22Rv1 (cell line): Measurements from ENCODE around the gene ABTB2.

Experiments
- H3K27ac ChIP-seq: fragments of 450-650 bp; 2 replicates; pipeline ENCODE4 v1.5.1; 2017
- ZFX ChIP-seq: fragments of 450-650 bp; IDR thresholded peaks from 2 replicates; pipeline ENCODE4 v1.6.1; 2017; ENCODE audit warnings: antibody characterized with exemption, borderline replicate concordance
- TF ChIP-seq, protein P1 (sequence below): fragments of 450-650 bp; IDR thresholded peaks from 2 replicates; pipeline ENCODE4 v1.5.1; 2017; ENCODE audit warnings: mild to moderate bottlenecking

ABTB2 gene

DNA sequence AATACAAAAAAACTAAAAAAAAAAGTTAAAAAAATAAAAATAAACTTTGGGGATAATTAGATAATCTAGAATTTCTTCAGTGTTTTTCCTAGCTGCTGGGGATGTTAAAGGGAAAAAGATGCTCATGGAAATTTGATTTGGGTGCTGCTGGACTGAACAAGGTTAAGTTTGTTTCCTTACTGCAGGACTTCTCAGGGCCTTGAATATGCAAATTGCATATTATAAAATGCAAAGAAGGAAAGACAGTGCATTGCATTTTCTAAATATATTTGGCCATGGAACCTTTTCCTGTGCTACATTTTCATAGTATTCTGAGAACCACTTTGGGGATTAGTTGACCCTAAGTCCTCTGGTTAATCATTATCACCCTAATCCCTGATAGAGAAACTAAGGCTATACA is 79.6 kb downstream of the ABTB2 start:
- no peak overlapping the region for H3K27ac ChIP-seq
- TF ChIP-seq ZFX, result no peak
- TF ChIP-seq, protein P1, sequence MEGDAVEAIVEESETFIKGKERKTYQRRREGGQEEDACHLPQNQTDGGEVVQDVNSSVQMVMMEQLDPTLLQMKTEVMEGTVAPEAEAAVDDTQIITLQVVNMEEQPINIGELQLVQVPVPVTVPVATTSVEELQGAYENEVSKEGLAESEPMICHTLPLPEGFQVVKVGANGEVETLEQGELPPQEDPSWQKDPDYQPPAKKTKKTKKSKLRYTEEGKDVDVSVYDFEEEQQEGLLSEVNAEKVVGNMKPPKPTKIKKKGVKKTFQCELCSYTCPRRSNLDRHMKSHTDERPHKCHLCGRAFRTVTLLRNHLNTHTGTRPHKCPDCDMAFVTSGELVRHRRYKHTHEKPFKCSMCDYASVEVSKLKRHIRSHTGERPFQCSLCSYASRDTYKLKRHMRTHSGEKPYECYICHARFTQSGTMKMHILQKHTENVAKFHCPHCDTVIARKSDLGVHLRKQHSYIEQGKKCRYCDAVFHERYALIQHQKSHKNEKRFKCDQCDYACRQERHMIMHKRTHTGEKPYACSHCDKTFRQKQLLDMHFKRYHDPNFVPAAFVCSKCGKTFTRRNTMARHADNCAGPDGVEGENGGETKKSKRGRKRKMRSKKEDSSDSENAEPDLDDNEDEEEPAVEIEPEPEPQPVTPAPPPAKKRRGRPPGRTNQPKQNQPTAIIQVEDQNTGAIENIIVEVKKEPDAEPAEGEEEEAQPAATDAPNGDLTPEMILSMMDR, result no peak

DNA sequence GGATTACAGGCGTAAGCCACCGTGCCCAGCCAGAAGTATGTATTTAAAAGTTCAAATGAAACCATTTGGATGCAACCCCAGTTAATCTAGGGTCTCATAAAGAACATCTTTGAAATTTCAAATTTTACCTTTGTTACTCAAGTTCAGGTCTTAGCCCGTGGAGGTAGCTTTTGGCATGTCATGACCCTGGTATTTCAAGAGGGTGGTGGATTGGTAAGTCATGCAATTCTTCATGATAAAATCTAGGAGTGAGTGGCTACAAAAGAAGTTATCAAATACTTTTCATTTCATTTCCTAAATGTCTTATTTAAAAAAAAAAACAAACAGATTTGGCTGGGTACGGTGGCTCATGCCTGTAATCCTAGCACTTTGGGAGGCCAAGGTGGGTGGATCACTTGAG is 80.6 kb downstream of the ABTB2 start:
- no peak overlapping the region for H3K27ac ChIP-seq
- no peak for TF ChIP-seq ZFX
- TF ChIP-seq, protein P1, result no peak

DNA sequence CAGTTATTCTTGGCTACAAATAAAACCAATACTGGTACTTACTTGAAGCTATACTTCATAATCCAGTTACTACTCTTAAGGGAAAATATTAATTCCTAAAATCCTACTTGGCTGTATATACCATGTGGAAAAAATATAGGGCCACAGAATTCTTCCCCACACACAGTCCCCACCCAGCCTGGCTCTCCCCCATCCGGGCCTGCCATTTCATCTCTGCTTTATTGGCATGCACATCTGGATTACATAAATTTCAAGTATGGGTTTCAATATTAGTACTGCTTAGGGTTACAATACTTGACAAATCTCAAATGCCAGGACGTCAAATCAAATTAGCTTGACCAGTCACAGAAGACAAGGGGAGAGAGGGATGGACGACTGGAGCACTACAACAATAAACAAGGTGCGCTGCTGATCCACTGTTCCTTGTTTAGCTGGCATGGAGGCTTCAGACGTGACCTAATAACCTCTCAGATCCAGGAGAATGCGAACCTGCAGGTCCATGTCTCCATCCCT is 81.4 kb downstream of the ABTB2 start:
- no peak overlapping the region for H3K27ac ChIP-seq
- TF ChIP-seq, protein P1, result no peak
- no peak for TF ChIP-seq ZFX

DNA sequence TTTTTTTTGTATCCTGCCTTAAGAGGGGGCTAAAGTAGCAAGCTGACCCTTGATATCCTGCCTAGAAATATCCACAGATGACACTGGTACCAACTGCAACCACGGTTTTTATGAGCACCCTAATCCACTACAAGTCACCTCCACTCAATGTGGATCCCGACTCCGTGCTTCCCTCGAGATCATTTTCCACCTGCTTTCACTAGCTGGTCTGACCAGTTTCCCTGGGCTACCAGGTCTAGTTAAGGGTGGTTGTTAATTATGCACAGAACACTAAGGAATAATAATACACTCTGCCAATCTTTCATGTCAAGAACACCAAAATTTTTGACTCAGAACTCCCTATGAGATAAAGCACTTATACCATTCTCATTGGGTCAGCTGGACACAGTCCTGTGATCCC is 82.3 kb downstream of the ABTB2 start:
- H3K27ac ChIP-seq, result peak overlapping the region; percentile 86
- TF ChIP-seq, protein P1, result no peak
- TF ChIP-seq ZFX, result no peak

DNA sequence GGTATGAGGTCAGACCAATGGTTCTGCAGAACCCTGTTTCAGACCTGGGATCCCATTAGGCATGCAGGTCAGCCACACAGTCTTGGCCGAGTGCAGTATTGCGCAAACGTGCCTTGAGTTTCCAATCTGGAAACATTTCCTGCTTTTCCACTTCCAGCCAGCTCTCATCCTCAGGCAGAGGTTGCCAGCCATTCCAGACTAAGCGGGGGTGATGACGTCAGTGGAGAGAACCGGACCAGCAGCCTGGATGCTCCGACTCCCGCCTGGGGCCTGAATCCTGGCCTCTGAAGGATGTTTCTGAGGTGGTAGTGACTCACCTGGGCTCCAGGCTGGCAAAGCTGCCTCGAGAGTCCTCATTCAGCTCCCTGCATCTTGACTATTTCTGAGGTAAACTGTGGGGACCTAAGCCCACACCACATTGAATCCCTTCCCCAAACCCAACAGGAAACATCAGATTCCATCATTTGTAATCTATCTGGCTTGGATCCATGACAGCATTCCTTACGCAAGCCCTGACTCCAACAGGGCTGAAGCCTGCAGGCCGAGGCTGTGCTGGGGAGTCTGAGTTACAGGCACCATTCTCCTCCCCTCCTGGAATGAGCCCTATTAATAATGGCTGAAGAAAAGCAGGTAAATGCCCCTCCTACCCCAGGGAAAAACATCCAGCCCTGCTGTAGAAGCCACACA is 83.0 kb downstream of the ABTB2 start:
- no peak for TF ChIP-seq ZFX
- TF ChIP-seq, protein P1, result no peak
- peak overlapping the region; percentile 86 for H3K27ac ChIP-seq

DNA sequence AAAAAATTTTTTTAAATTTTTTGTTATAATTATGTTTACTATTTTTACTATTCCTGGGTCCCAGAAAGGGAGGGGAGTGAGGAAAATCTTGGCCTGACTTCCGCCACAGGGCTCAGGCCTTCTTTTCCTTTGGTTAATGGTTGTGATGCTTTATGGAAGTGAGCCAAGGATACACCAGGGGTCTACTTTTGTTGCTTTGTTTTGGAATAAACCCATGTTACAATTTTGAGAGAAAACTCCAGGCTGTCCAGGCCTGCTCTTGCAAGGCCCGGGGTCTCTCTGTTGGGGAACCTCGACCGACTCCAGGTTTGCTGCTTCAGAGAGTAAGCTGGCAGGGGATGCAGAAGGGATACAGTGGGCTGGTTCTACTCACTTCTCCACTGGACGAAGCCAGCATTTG is 84.7 kb downstream of the ABTB2 start:
- H3K27ac ChIP-seq, result no peak overlapping the region
- TF ChIP-seq ZFX, result no peak
- TF ChIP-seq, protein P1, result no peak

DNA sequence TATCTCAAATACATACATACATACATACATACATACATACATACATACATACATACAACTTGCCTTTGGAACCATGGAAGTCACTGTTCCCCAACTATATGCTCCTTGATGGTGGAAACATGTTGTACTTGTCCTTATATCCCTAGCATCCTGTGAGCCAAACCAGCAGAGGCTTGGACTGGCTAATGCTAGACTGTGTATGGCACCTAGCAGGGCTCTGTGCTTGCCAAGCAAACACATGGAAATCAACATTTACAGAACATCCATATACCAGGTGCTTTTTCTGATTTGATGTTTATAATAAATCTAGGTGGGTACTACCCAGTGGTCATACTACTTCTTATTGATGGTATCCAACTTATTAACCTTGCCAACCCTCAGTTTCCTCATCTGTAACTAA is 86.1 kb downstream of the ABTB2 start:
- no peak for TF ChIP-seq ZFX
- TF ChIP-seq, protein P1, result no peak
- H3K27ac ChIP-seq, result no peak overlapping the region
